GM12875 (cell line): ENCODE data around the gene PTPRC.

Experiments used
- H3K4me3 ChIP-seq: one replicate; pipeline ENCODE4 v1.5.1; 2011; ENCODE audit warnings: low read depth, low read length, control low read depth
- TF ChIP-seq, protein P1 (sequence below): IDR thresholded peaks from 2 replicates; pipeline ENCODE4 v1.5.1; 2011; ENCODE audit warnings: low read depth, mild to moderate bottlenecking, control low read depth, inconsistent platforms, low read length, moderate library complexity, borderline replicate concordance; ENCODE audit not compliant: insufficient read depth

The PTPRC gene

DNA sequence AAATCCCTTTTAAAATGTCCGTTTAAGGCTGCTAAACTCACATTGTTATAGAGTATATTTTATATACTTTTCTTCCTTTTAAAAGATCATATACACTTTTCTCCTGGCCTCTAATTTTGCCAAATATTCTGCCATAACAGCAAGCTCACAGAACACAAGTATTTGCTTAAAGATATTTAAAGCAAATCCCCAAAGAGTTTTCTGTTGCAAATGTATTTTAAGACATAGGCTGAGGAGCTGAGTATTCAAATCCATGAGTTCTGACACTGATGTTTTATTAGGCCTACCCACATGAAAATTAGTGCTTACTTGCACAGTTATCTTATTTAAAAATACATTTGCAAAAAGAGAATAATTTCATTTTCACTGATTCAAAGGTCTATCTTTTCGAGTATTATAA is 1.7 kb upstream of the PTPRC start:
- H3K4me3 ChIP-seq: no peak overlapping the region
- TF ChIP-seq, protein P1, sequence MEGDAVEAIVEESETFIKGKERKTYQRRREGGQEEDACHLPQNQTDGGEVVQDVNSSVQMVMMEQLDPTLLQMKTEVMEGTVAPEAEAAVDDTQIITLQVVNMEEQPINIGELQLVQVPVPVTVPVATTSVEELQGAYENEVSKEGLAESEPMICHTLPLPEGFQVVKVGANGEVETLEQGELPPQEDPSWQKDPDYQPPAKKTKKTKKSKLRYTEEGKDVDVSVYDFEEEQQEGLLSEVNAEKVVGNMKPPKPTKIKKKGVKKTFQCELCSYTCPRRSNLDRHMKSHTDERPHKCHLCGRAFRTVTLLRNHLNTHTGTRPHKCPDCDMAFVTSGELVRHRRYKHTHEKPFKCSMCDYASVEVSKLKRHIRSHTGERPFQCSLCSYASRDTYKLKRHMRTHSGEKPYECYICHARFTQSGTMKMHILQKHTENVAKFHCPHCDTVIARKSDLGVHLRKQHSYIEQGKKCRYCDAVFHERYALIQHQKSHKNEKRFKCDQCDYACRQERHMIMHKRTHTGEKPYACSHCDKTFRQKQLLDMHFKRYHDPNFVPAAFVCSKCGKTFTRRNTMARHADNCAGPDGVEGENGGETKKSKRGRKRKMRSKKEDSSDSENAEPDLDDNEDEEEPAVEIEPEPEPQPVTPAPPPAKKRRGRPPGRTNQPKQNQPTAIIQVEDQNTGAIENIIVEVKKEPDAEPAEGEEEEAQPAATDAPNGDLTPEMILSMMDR: no peak

DNA sequence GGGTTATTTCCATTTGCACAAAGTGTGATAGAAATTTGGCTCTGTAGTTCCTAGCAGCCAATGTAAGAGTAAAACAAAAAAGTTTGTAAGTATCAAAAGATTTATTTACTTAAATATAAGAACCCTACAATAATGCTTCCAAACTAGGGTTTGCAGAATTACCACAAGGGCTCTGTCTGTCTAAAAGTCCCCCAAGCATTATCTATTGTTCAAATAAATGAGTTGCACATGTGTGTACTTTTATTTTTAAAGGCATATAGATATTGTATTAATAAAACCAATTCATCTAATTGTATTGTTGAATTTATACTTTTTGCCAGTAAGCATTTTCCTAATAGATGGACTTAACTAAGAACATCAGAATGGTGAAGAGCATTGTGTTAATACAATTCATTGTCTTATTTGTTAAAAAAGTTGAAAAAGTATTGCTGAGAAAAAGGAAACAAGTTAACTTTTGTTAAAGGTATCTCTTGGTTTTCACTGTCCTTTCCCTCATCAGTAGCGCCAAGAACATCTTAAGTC is 863 bp upstream of the PTPRC start:
- no peak overlapping the region for H3K4me3 ChIP-seq
- TF ChIP-seq, protein P1: no peak

DNA sequence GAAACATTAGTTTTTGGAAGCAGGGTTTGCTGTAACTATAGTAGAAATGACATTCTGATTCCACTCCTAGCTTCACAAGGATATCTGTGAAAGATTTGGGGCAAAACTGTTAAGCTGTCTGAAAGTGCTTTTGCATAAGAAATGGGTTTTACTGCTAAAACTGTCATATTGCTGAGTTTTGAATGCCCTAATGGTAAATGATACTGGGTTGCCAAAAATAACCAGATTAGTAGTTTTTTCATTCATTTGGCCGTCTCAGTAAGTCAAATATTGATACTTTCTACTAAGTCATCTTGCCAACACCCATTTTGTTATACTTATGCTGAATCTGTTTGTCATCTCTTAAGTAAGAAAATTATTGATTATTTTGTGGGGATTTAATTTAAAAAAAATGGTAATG is 399 bp upstream of the PTPRC start:
- H3K4me3 ChIP-seq: no peak overlapping the region
- TF ChIP-seq, protein P1: no peak

DNA sequence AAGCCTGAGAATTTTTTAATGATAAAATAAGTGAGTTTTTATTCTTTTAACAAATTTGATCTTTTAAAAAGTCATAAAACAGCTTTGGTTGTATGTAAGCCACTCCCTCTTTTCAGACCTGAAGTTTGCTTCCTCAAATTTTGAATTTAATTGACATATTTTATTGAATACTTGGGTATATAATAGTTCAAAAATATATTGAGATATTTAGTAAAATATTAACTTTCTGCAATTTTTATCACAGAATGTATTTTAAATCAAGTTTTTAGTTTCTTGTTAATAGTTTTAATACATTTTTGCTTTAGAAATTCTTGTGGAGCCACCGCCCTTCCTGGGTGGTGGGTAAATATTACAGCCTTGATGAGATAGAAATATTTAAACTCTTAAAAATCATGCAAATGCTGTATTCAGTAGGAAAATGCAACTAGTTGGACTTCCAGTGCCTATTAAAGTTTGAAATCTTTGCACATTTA is 867 bp downstream of the PTPRC start:
- TF ChIP-seq, protein P1: no peak
- H3K4me3 ChIP-seq: peak overlapping the region; percentile 39

DNA sequence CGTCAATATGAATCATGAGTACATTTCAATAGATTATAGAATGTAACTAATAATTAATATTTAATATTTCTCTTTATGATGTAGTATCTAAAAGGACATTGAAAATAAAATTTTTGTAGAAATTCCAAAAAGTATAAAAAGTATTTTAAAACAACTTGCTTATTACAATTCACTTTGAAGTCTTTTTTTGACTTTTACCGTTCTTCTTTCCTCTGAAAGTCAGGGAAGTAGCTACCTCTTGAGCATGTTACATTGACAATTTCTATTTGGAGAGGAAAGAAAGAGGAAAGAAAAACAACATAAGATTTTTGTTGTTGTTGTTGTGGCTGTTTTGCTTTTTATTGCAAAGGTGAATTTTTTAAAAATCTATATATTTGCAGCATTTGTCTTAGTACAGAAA is 1.3 kb downstream of the PTPRC start:
- H3K4me3 ChIP-seq: peak overlapping the region; percentile 39
- TF ChIP-seq, protein P1: no peak

DNA sequence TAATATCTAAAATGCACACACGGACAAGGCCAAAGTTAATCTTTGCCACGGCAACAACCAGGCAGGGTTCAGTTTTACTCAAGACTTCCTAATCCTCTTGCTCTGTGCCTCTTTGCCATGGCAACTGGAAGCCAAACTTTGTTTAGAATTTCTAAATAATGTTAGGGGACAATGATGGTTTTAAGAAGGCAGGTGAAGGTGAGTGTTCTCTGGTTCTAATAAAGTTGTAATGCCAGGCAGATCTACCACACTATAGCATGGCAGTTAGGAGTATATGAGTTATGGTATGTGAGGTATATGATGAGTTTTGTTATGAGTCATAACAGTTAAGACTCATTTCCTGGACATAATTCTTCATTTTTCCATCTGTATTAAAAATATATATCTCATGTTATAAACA is 2.7 kb downstream of the PTPRC start:
- TF ChIP-seq, protein P1: no peak
- H3K4me3 ChIP-seq: peak overlapping the region; percentile 46

DNA sequence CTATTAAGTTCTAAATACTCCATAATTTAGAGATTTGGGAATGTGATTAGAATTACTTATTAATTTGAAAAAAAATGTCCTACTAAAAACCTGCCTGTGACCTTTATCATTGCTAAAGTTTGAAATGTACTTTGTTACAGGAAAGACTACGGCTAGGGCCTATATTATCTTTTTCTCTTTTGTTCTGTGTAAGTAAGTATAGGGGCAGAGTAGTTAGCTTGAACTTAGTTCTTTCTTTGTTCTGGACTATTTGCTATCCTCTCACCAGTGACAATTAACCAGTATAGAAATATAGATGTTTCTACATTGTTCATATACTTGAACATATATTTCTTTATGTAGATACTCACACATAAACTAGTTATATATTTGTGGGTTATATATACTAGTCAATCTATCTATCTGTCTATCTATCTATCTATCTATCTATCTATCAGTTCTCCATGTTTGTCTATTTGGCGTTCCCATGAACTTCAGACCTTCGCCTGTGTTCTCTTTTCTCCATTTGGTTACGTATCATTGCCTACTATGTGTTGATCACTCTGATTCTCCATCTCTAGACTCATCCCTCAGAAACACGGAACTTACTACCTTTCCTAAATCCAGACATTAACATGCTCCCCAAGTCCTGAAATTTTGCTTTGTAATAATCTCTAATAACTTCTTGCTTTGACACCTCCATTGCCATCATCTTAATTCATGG is 3.3 kb downstream of the PTPRC start:
- peak overlapping the region; percentile 46 for H3K4me3 ChIP-seq
- TF ChIP-seq, protein P1: no peak
